Duodenal mucosa (tissue), 2 donors: ENCODE measurements around the gene MYO1H.

ENCODE experiments used
- H3K27ac ChIP-seq: one replicate; pipeline ENCODE4 v1.7.0; 2013; ENCODE audit warnings: low read depth, low read length
- H3K27me3 ChIP-seq, 2 donors: one replicate each; pipeline ENCODE4 v1.7.0; 2013; ENCODE audit warnings: low read length in 2 of 2, control low read depth in 1 of 2; ENCODE audit not compliant: insufficient read depth in 2 of 2, control insufficient read depth in 1 of 2
- H3K36me3 ChIP-seq, 2 donors: one replicate each; pipeline ENCODE4 v1.7.0; 2013; ENCODE audit warnings: low read length in 2 of 2, control low read depth in 1 of 2; ENCODE audit not compliant: insufficient read depth in 2 of 2, control insufficient read depth in 1 of 2
- H3K4me1 ChIP-seq, 2 donors: one replicate each; pipeline ENCODE4 v1.7.0; 2013; ENCODE audit warnings: low read length in 2 of 2, control low read depth in 1 of 2; ENCODE audit not compliant: insufficient read depth in 2 of 2, control insufficient read depth in 1 of 2
- H3K4me3 ChIP-seq, 2 donors: one replicate each; pipeline ENCODE4 v1.7.0; 2013; ENCODE audit warnings: low read length in 2 of 2, low read depth in 1 of 2
- H3K9ac ChIP-seq, 2 donors: one replicate each; pipeline ENCODE4 v1.7.0; 2013; ENCODE audit warnings: low read length in 2 of 2, low read depth in 1 of 2
- H3K9me3 ChIP-seq, 2 donors: one replicate each; pipeline ENCODE4 v1.7.0; 2013; ENCODE audit warnings: low read length in 2 of 2, control low read depth in 1 of 2; ENCODE audit not compliant: control insufficient read depth in 1 of 2

The MYO1H gene

DNA sequence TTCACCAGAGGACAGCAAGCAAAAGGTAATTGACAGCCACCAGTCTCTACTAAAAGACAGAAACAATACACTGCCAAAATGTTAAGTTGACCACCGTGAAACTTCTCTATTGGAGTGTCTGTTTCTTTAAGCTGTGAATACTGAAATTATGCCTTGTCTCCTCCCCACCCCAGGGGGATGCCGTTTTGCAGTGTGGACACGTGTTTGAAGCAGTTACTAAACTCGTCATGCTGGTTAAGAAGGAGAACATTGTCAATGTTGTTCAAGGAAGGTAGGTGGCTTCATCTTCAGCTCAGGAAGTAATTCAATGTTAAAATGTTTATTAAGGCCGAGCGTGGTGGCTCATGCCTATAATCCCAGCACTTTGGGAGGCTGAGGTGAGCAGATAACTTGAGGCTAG lies 96.6 kb downstream of the MYO1H start:
- Histone ChIP-seq H3K36me3 (peaks cover 9 to 29% of the 10 kb centered on the region in 2 donors), H3K9ac (no peak overlapping the region), H3K4me1 (no peaks in the 10 kb centered on the region), H3K4me3 (no peak overlapping the region), H3K27ac (no peak overlapping the region), H3K9me3 (no peaks in the 10 kb centered on the region), H3K27me3 (no peaks in the 10 kb centered on the region)

- H3K4me3 ChIP-seq, result no peak overlapping the region
- H3K36me3 ChIP-seq, result peaks cover 9 to 29% of the 10 kb centered on the region in 2 donors
- no peaks in the 10 kb centered on the region for H3K9me3 ChIP-seq
- H3K27me3 ChIP-seq, result no peaks in the 10 kb centered on the region
- H3K4me1 ChIP-seq, result no peaks in the 10 kb centered on the region
- no peak overlapping the region for H3K27ac ChIP-seq
- H3K9ac ChIP-seq, result no peak overlapping the region
These were observed 97.5 kb downstream of the MYO1H start for GRCh38 chr12:109445191-109445609.

GRCh38 chr12:109446869-109447268 lies 99.2 kb downstream of the MYO1H start:
- Histone ChIP-seq H3K4me3 (no peak overlapping the region), H3K36me3 (peaks cover 14 to 43% of the 10 kb centered on the region in 2 donors), H3K4me1 (no peaks in the 10 kb centered on the region), H3K27ac (no peak overlapping the region), H3K9ac (no peak overlapping the region), H3K27me3 (no peaks in the 10 kb centered on the region), H3K9me3 (no peaks in the 10 kb centered on the region)

DNA sequence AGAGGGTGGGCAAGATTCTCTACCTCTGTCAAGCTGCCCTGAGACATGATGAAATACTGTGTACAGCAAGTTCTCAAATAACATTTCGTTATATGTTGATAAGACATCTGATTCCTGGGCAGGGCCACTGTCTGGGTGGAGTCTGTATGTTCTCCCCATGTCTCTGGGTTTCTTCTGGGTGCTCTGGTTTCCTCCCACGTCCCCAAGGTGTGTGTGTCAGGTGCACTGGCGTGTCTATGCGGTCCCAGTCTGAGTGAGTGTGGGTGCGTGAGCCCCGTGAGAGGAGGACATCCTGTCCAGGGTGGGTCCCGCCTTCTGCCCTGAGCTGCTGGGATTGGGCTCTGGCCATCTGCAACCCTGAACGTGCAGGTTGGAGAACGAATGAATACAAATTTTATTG lies 99.8 kb downstream of the MYO1H start:
- H3K9ac ChIP-seq, result no peak overlapping the region
- H3K9me3 ChIP-seq, result no peaks in the 10 kb centered on the region
- no peak overlapping the region for H3K4me3 ChIP-seq
- H3K4me1 ChIP-seq, result no peaks in the 10 kb centered on the region
- H3K27me3 ChIP-seq, result no peaks in the 10 kb centered on the region
- no peak overlapping the region for H3K27ac ChIP-seq
- H3K36me3 ChIP-seq, result peaks cover 18 to 49% of the 10 kb centered on the region in 2 donors

- no peaks in the 10 kb centered on the region for H3K27me3 ChIP-seq
- no peak overlapping the region for H3K9ac ChIP-seq
- H3K4me3 ChIP-seq, result no peak overlapping the region
- H3K27ac ChIP-seq, result no peak overlapping the region
- H3K9me3 ChIP-seq, result no peaks in the 10 kb centered on the region
- H3K36me3 ChIP-seq, result peaks cover 19 to 56% of the 10 kb centered on the region in 2 donors
- H3K4me1 ChIP-seq, result no peaks in the 10 kb centered on the region
These were observed 100.6 kb downstream of the MYO1H start for GRCh38 chr12:109448272-109448671.

- Histone ChIP-seq H3K4me3 (no peak overlapping the region), H3K27ac (no peak overlapping the region), H3K4me1 (no peaks in the 10 kb centered on the region), H3K9me3 (no peaks in the 10 kb centered on the region), H3K36me3 (peaks cover 25 to 62% of the 10 kb centered on the region in 2 donors), H3K9ac (no peak overlapping the region), H3K27me3 (no peaks in the 10 kb centered on the region)
These were observed 101.1 kb downstream of the MYO1H start for GRCh38 chr12:109448707-109449390.

DNA sequence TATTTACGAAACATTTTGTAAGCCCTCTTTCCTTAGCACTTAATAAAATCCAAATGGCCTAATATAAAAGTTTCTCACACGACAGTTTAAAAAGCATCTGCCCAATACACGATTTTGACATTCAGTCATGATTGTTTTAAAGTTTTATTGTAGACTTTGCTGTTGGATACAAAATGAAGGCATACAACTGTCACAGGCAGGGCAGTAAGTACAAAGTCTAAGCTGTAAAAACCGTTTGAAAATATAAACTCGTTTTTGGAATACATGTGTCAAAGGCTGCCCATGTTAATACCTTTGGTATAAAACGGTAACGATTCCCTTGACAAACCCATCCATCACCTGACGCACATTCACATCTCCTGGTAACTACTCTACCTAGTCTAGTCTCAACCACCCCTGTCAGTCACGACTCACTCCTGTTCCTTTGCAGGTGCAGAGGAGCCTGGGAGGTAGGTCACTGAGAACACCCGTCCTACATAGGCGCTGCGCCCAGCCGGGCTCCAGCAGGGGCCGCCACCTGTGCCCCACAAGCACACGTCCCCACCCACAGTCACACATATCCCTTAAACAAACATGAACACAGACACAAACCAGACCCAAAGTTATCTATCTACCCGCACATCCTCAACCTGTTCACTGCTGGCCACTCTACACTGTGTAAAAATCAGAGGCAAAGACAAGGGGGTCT lies 102.3 kb downstream of the MYO1H start:
- Histone ChIP-seq H3K9me3 (no peaks in the 10 kb centered on the region), H3K27me3 (no peaks in the 10 kb centered on the region), H3K4me3 (no peak overlapping the region), H3K36me3 (peaks cover 31 to 64% of the 10 kb centered on the region in 2 donors), H3K9ac (no peak overlapping the region), H3K27ac (no peak overlapping the region), H3K4me1 (no peaks in the 10 kb centered on the region)

DNA sequence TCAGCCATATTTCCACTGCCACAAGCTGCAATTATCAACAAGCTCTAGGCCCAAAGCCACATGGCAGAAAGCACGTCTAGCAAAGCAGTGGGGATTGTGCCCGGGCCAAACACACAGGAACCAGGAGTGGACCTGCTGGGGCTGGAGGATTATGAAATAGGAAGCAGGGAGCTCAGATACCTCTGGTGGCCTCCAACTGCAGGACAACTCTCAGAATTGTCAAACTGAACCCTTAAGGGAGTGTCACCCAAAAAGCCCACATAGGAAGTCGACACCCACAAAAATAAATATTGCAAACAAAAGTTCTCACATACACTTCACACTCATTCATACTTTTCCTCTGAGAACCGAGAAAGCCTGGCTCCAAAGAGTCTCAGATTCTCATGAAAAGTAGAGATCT lies 103.3 kb downstream of the MYO1H start:
- Histone ChIP-seq H3K27me3 (no peaks in the 10 kb centered on the region), H3K4me3 (no peak overlapping the region), H3K36me3 (peaks cover 39 to 66% of the 10 kb centered on the region in 2 donors), H3K9ac (no peak overlapping the region), H3K27ac (no peak overlapping the region), H3K4me1 (no peaks in the 10 kb centered on the region), H3K9me3 (no peaks in the 10 kb centered on the region)

DNA sequence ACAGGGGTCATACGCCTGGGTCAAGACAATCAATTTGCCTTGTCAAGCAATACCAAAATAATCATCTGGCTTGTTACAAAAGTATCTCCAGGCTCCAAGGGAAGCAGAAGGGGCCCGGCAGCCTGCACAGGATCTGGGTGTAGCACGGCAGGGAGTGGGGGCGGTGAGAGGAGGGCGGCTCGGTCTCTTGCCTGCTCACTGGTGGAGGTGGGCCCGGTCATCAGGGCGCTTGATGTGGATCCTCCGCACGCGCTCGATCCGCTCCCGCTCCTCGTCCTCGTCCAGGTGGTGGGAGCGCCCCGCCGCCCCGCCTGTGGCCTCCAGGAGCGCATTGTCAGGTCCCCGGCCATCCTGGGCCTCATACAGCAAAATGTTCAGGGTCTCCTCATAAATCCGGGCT lies 103.7 kb downstream of the MYO1H start:
- Histone ChIP-seq H3K9ac (no peak overlapping the region), H3K27ac (no peak overlapping the region), H3K27me3 (no peaks in the 10 kb centered on the region), H3K9me3 (no peaks in the 10 kb centered on the region), H3K4me3 (no peak overlapping the region), H3K36me3 (peaks cover 44 to 70% of the 10 kb centered on the region in 2 donors), H3K4me1 (no peaks in the 10 kb centered on the region)

GRCh38 chr12:109452489-109452888 lies 104.8 kb downstream of the MYO1H start:
- H3K27ac ChIP-seq, result no peak overlapping the region
- H3K9me3 ChIP-seq, result no peaks in the 10 kb centered on the region
- H3K4me1 ChIP-seq, result no peaks in the 10 kb centered on the region
- H3K27me3 ChIP-seq, result no peaks in the 10 kb centered on the region
- no peak overlapping the region for H3K9ac ChIP-seq
- peaks cover 46 to 73% of the 10 kb centered on the region in 2 donors for H3K36me3 ChIP-seq
- no peak overlapping the region for H3K4me3 ChIP-seq
